OCI-LY7 (cell line): Measurements from ENCODE around the gene APLP2.

Experiments
- CTCF ChIP-seq: fragments of 200-600 bp; sonication (generic); conservative IDR thresholded peaks from 2 replicates; pipeline ENCODE4 v1.5.1; 2014; ENCODE audit warnings: mild to moderate bottlenecking, antibody characterized with exemption, low read length, moderate library complexity, mixed read lengths
- EZH2phosphoT487 ChIP-seq: fragments of 200-600 bp; sonication (generic); IDR thresholded peaks from 2 replicates; pipeline ENCODE4 v1.6.1; 2018; ENCODE audit warnings: low read depth, borderline replicate concordance, mild to moderate bottlenecking, mixed run types, antibody characterized with exemption, low read length, moderate library complexity, mixed read lengths

- TF ChIP-seq CTCF (no peak), EZH2phosphoT487 (no peak)
Observed at GRCh38 chr11:130023204-130023603, 46.5 kb upstream of the APLP2 start.
